Keratinocyte (primary cell): ENCODE data around the gene SIMC1. TPM values are rescaled to one million over a fixed set of nuclear protein-coding genes. Genes with fewer than 3 reads are reported as not detected.
"Not testable (repeated sequence)": the region's sequence is repeated elsewhere in the genome, so short reads cannot be mapped to it uniquely, and the experiment has no call there.

Experiments used
- DNase-seq: peaks from one replicate; pipeline ENCODE4 v3.0.0-alpha.2; 2011; ENCODE audit warnings: low read depth, missing footprints, low spot score
- FAIRE-seq: peaks from 2 replicates; lab custom pipeline; 2011; peaks lifted over from hg19 to GRCh38; lab: Jason Lieb, UNC
- H2AFZ ChIP-seq: 2 replicates; pipeline ENCODE4 v1.6.0; 2012; ENCODE audit warnings: low read length, control low read depth, inconsistent platforms; ENCODE audit not compliant: control insufficient read depth
- H3K27ac ChIP-seq: 2 replicates; pipeline ENCODE4 v1.5.1; 2011; ENCODE audit warnings: low read length; ENCODE audit not compliant: control insufficient read depth, insufficient read depth
- H3K27me3 ChIP-seq: 3 replicates; pipeline ENCODE4 v1.6.0; 2011; ENCODE audit warnings: low read length; ENCODE audit not compliant: control insufficient read depth, insufficient read depth; ENCODE audit errors: extremely low read depth
- H3K36me3 ChIP-seq, 2 experiments: 2 replicates in 1 of 2; 3 replicates in 1 of 2; pipeline ENCODE4 v1.5.1; 2011; ENCODE audit warnings: low read length in 2 of 2, mild to moderate bottlenecking in 1 of 2; ENCODE audit not compliant: control insufficient read depth in 2 of 2, insufficient read depth in 2 of 2; ENCODE audit errors: extremely low read depth in 1 of 2
- H3K4me1 ChIP-seq: 3 replicates; pipeline ENCODE4 v1.5.1; 2011; ENCODE audit warnings: low read length; ENCODE audit not compliant: control insufficient read depth, insufficient read depth; ENCODE audit errors: extremely low read depth
- H3K4me2 ChIP-seq: 3 replicates; pipeline ENCODE4 v1.6.0; 2011; ENCODE audit warnings: low read depth, low read length; ENCODE audit not compliant: control insufficient read depth, insufficient read depth; ENCODE audit errors: extremely low read depth
- H3K4me3 ChIP-seq, 3 experiments: fragments of 200-600 bp in 1 of 3; sonication (generic) in 1 of 3; 2 replicates in 2 of 3; 3 replicates in 1 of 3; pipeline ENCODE4 v1.5.1; 2011 to 2016; ENCODE audit warnings: low read length in 3 of 3, mild to moderate bottlenecking in 3 of 3, control low read depth in 2 of 3, inconsistent platforms in 1 of 3, low read depth in 1 of 3, mixed read lengths in 1 of 3, mixed run types in 1 of 3, moderate library complexity in 1 of 3; ENCODE audit not compliant: control insufficient read depth in 2 of 3, insufficient read depth in 2 of 3; ENCODE audit errors: extremely low read depth in 1 of 3
- H3K79me2 ChIP-seq: 2 replicates; pipeline ENCODE4 v1.6.0; 2012; ENCODE audit warnings: low read length; ENCODE audit not compliant: control insufficient read depth, insufficient read depth
- H3K9ac ChIP-seq: 3 replicates; pipeline ENCODE4 v1.6.0; 2011; ENCODE audit warnings: low read length; ENCODE audit not compliant: control insufficient read depth, insufficient read depth; ENCODE audit errors: extremely low read depth
- H3K9me1 ChIP-seq: 3 replicates; pipeline ENCODE4 v1.6.0; 2011; ENCODE audit warnings: low read length; ENCODE audit not compliant: control insufficient read depth, insufficient read depth; ENCODE audit errors: extremely low read depth
- H3K9me3 ChIP-seq: 2 replicates; pipeline ENCODE4 v1.5.1; 2012; ENCODE audit warnings: low read depth, low read length; ENCODE audit not compliant: control insufficient read depth
- H4K20me1 ChIP-seq: 3 replicates; pipeline ENCODE4 v1.6.0; 2011; ENCODE audit warnings: low read length; ENCODE audit not compliant: control insufficient read depth, insufficient read depth; ENCODE audit errors: extremely low read depth
- dilution Hi-C: fragments of 300-500 bp; cut with MboI; formaldehyde crosslinking; loops from one replicate; pipeline ENCODE4 v1.7.0; 2020; ENCODE audit warnings: low sequenced_read_pairs; ENCODE audit not compliant: extremely low pct_ligation_motif_present
- polyA plus RNA-seq, 5 experiments: library from polyadenylated mRNA; depleted of rRNA in 3 of 5; stranded (reverse) in 3 of 5; stranded (forward) in 1 of 5; unstranded in 1 of 5; fragments of >200 nt; gene quantifications; 1 replicate in 1 of 5; 2 replicates in 3 of 5; 3 replicates in 1 of 5; pipeline versions ENCODE4 v1.2.1 to v1.2.3, GENCODE V29; 2011 to 2012; ENCODE audit warnings: missing spikeins in 2 of 5, low read depth in 1 of 5, low replicate concordance in 1 of 5

Gene SIMC1
- polyA plus RNA-seq, 1 donor (not counting 4 experiments of a cell fraction or from before 2014, with no cell fraction given) = 5.2 TPM

- H3K4me1 ChIP-seq, H3K79me2 ChIP-seq, H2AFZ ChIP-seq, dilution Hi-C loops, H3K36me3 ChIP-seq, H3K27ac ChIP-seq, H3K4me2 ChIP-seq, H3K4me3 ChIP-seq, H4K20me1 ChIP-seq, H3K9me3 ChIP-seq, H3K27me3 ChIP-seq, H3K9ac ChIP-seq, FAIRE-seq, DNase-seq, H3K9me1 ChIP-seq: not testable (repeated sequence)
Measured at GRCh38 chr5:176245074-176245473, 6.8 kb downstream of the SIMC1 start.

- H3K9ac ChIP-seq, H4K20me1 ChIP-seq, FAIRE-seq, H2AFZ ChIP-seq, H3K36me3 ChIP-seq, H3K9me3 ChIP-seq, H3K4me2 ChIP-seq, H3K9me1 ChIP-seq, H3K4me3 ChIP-seq, H3K79me2 ChIP-seq, dilution Hi-C loops, H3K4me1 ChIP-seq, DNase-seq, H3K27ac ChIP-seq, H3K27me3 ChIP-seq: not testable (repeated sequence)
Measured at GRCh38 chr5:176245489-176245888, 7.3 kb downstream of the SIMC1 start.

DNA sequence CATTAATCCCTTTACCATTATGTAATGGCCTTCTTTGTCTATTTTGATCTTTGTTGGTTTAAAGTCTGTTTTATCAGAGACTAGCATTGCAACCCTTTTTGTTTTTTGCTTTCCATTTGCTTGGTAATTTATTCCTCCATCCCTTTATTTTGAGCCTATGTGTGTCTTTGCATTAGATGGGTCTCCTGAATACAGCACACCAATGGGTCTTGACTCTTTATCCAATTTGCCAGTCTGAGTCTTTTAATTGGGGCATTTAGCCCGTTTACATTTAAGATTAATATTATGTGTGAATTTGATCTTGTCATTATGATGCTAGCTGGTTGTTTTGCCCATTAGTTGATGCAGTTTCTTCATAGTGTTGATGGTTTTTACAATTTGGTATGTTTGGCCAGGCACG lies 12.5 kb downstream of the SIMC1 start:
- FAIRE-seq, dilution Hi-C loops, H3K9me3 ChIP-seq: not testable (repeated sequence)

DNA sequence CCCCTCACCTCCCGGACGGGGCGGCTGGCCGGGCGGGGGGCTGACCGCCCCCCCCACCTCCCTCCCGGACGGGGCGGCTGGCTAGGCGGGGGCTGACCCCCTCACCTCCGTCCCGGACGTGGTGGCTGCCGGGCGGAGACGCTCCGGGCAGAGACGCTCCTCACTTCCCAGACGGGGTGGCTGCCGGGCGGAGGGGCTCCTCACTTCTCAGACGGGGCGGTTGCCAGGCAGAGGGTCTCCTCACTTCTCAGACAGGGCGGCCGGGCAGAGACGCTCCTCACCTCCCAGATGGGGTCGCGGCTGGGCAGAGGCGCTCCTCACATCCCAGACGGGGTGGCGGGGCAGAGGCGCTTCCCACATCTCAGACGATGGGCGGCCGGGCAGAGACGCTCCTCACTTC lies 13.9 kb downstream of the SIMC1 start:
- H3K4me1 ChIP-seq, H3K9ac ChIP-seq, H3K79me2 ChIP-seq, H3K4me3 ChIP-seq, dilution Hi-C loops, H4K20me1 ChIP-seq, H3K27ac ChIP-seq, H3K9me1 ChIP-seq, H3K36me3 ChIP-seq, H3K4me2 ChIP-seq, H2AFZ ChIP-seq, FAIRE-seq, H3K27me3 ChIP-seq, DNase-seq, H3K9me3 ChIP-seq: not testable (repeated sequence)

More for the DNA sequence above, 12.5 kb downstream of the SIMC1 start:
- not testable (repeated sequence) for H3K27me3 ChIP-seq, H3K9ac ChIP-seq, H3K4me1 ChIP-seq, H3K9me1 ChIP-seq, H3K4me3 ChIP-seq, H3K36me3 ChIP-seq, H2AFZ ChIP-seq, H3K79me2 ChIP-seq, H3K27ac ChIP-seq, H3K4me2 ChIP-seq, H4K20me1 ChIP-seq, DNase-seq

GRCh38 chr5:176253370-176254065 lies 15.3 kb downstream of the SIMC1 start:
- H3K27ac ChIP-seq, H3K9ac ChIP-seq, H3K4me1 ChIP-seq, FAIRE-seq, H3K4me3 ChIP-seq, H3K27me3 ChIP-seq, DNase-seq, H4K20me1 ChIP-seq, H3K79me2 ChIP-seq, H3K9me1 ChIP-seq, H3K36me3 ChIP-seq, H2AFZ ChIP-seq, H3K4me2 ChIP-seq, dilution Hi-C loops, H3K9me3 ChIP-seq: not testable (repeated sequence)
